Measurements from ENCODE around the gene GPR143. TPM values are rescaled to one million over a fixed set of nuclear protein-coding genes. Genes with fewer than 3 reads are reported as not detected.
A peak's percentile ranks its signal among the peaks of the same experiment; 100 is the strongest.

The GPR143 gene
- total RNA-seq, 1 donor from 2014 or later: 7.1 TPM

GRCh38 chrX:9765072-9765736 is 443 bp downstream of the GPR143 start:
- peak overlapping the region; percentile 50 for H3K4me3 Mint-ChIP-seq (ENCODE audit: low read depth)

GRCh38 chrX:9759337-9759736 is 6.3 kb downstream of the GPR143 start:
- Mint-ChIP-seq H3K27me3 (no peaks in the 10 kb centered on the region), H3K36me3 (ENCODE audit: insufficient read depth) (no peaks in the 10 kb centered on the region), H3K4me1 (ENCODE audit: low read depth) (no peaks in the 10 kb centered on the region), H3K9me3 (ENCODE audit: low read depth) (peaks cover 3% of the 10 kb centered on the region), H3K27ac (no peak overlapping the region), H3K4me3 (ENCODE audit: low read depth) (no peak overlapping the region)
- TF ChIP-seq CTCF (IDR thresholded peaks at IDR 0.05; ENCODE audit: unreplicated experiment): no peak
- no peak for DNase-seq (ENCODE audit: low spot score, unreplicated experiment)

More at GRCh38 chrX:9765072-9765736, 443 bp downstream of the GPR143 start:
- Mint-ChIP-seq H3K4me1 (ENCODE audit: low read depth) (no peaks in the 10 kb centered on the region), H3K36me3 (ENCODE audit: insufficient read depth) (no peaks in the 10 kb centered on the region), H3K9me3 (ENCODE audit: low read depth) (peaks cover 3% of the 10 kb centered on the region), H3K27me3 (peaks cover 10% of the 10 kb centered on the region), H3K27ac (no peak overlapping the region)
- DNase-seq (ENCODE audit: low spot score, unreplicated experiment): no peak
- no peak for TF ChIP-seq CTCF (IDR thresholded peaks at IDR 0.05; ENCODE audit: unreplicated experiment)

GRCh38 chrX:9758021-9758638 is 7.5 kb downstream of the GPR143 start:
- Mint-ChIP-seq H3K9me3 (ENCODE audit: low read depth) (peaks cover 3% of the 10 kb centered on the region), H3K27ac (no peak overlapping the region), H3K36me3 (ENCODE audit: insufficient read depth) (no peaks in the 10 kb centered on the region), H3K4me1 (ENCODE audit: low read depth) (no peaks in the 10 kb centered on the region), H3K4me3 (ENCODE audit: low read depth) (no peak overlapping the region), H3K27me3 (no peaks in the 10 kb centered on the region)
- no peak for TF ChIP-seq CTCF (IDR thresholded peaks at IDR 0.05; ENCODE audit: unreplicated experiment)
- no peak for DNase-seq (ENCODE audit: low spot score, unreplicated experiment)

DNA sequence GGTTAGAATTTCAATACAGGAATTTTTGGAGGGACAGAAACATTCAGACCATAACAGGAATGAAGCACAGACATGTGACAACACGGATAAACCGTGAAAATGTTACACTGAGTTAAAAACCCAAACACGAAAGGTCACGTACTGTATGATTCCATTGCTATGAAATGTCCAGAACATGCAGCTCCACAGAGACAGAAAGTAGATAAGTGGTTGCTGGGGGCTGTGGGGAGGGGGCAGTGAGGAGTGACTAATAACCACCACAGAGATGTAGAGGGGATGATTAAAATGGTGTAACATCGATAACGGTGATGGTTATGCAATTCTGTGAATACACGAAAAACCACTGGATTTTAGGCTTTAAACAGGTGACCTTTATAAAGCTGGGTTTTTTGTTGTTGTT is 8.3 kb downstream of the GPR143 start:
- no peak overlapping the region for H3K27ac Mint-ChIP-seq
- DNase-seq (ENCODE audit: low spot score, unreplicated experiment): no peak
- H3K4me3 Mint-ChIP-seq (ENCODE audit: low read depth): no peak overlapping the region
- no peaks in the 10 kb centered on the region for H3K27me3 Mint-ChIP-seq
- H3K9me3 Mint-ChIP-seq (ENCODE audit: low read depth): peaks cover 3% of the 10 kb centered on the region
- H3K36me3 Mint-ChIP-seq (ENCODE audit: insufficient read depth): no peaks in the 10 kb centered on the region
- TF ChIP-seq CTCF (IDR thresholded peaks at IDR 0.05; ENCODE audit: unreplicated experiment): no peak
- no peaks in the 10 kb centered on the region for H3K4me1 Mint-ChIP-seq (ENCODE audit: low read depth)

- Mint-ChIP-seq H3K27me3 (no peaks in the 10 kb centered on the region), H3K27ac (no peak overlapping the region), H3K4me1 (ENCODE audit: low read depth) (peaks cover 4% of the 10 kb centered on the region), H3K4me3 (ENCODE audit: low read depth) (no peak overlapping the region), H3K9me3 (ENCODE audit: low read depth) (peaks cover 10% of the 10 kb centered on the region), H3K36me3 (ENCODE audit: insufficient read depth) (peaks cover 2% of the 10 kb centered on the region)
- TF ChIP-seq CTCF (IDR thresholded peaks at IDR 0.05; ENCODE audit: unreplicated experiment): no peak
- no peak for DNase-seq (ENCODE audit: low spot score, unreplicated experiment)
Observed at GRCh38 chrX:9749146-9749692, 16.4 kb downstream of the GPR143 start.
